GM20000 (cell line): ENCODE data around the gene TSPYL1.

Experiments
- DNase-seq: peaks from one replicate; pipeline ENCODE4 v3.0.0; 2012; ENCODE audit warnings: low spot score
- CTCF ChIP-seq: IDR thresholded peaks from 2 replicates; pipeline ENCODE4 v1.5.1; 2012; ENCODE audit warnings: mild to moderate bottlenecking, control low read depth; ENCODE audit errors: extremely low read depth, missing control alignments

TSPYL1 gene

DNA sequence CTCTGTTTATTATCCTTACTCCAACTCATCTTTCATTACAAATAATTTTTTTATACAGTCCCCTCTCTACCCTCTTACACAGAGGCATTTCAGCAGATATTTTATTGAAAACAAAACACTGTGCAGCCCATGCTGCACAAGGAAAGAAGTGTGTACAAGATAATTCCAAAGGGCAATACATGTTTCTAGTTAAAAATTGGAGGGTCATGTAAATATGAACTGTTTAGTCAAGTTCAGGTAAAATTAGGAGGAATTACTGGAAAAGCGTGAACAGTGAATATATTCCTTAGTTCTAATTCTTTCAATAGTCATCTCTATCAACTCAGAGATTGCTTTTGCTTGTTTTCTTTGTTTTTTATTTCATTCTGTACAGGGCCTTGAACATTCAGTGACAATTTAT, 27.9 kb upstream of the TSPYL1 start:
- TF ChIP-seq CTCF, result no peak
- DNase-seq, result no peak

- no peak for DNase-seq
- TF ChIP-seq CTCF, result no peak
These were observed 27.3 kb upstream of the TSPYL1 start for GRCh38 chr6:116307001-116307400.

DNA sequence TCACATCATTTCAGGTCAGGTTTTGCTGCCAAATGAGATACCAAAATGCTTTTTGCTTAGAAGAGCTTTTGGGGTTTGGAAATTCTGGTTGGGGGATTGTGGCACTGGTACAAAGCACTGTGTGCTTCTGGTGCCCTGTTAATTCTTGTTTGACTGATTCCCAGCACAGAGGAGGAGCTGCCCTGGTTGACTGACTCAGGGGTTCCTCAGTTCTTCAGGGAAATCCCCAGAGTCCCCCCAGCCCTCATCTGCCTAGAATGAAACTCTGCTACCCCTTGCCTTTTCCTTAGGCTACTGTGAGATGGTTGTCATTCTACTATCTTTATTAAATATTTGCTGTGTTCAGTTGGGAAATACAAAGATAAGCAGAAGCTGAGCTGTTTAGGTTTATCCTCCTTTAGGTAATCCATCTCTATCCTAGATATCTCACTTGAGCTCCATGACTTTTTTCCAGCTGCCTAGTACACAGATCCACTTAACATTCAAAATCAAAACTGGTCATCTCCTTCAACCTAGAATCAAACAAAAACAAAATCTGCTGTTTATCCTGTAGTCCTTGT, 24.9 kb upstream of the TSPYL1 start:
- TF ChIP-seq CTCF, result no peak
- no peak for DNase-seq

- TF ChIP-seq CTCF, result no peak
- DNase-seq, result no peak
These were observed 21.4 kb upstream of the TSPYL1 start for GRCh38 chr6:116301104-116301503.

- TF ChIP-seq CTCF, result no peak
- no peak for DNase-seq
These were observed 20.8 kb upstream of the TSPYL1 start for GRCh38 chr6:116300566-116300965.

DNA sequence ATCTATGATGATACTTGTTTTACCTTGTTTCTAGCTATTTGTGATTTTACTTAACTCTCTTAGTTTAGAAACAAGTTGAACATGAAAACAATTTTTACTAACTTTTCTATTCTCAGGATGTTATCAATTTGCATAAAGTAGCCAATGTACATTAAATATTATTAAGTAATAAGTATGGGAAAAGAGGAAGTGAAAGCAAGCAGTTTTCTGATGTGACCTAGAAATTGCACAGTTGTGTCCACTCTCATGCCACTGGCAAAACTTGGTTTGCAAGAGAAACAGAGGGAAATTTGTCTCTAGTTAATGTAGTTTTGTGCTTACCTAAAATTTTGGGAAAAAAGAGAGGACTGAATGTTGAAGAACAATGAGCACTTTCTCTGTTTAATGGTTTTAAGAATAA, 19.2 kb upstream of the TSPYL1 start:
- DNase-seq, result no peak
- TF ChIP-seq CTCF, result no peak

GRCh38 chr6:116298273-116298672, 18.5 kb upstream of the TSPYL1 start:
- no peak for DNase-seq
- TF ChIP-seq CTCF, result no peak

- DNase-seq, result no peak
- TF ChIP-seq CTCF, result no peak
These were observed 12.8 kb upstream of the TSPYL1 start for GRCh38 chr6:116292553-116292952.
